ENCODE measurements around the gene GPR65.

GPR65 gene

DNA sequence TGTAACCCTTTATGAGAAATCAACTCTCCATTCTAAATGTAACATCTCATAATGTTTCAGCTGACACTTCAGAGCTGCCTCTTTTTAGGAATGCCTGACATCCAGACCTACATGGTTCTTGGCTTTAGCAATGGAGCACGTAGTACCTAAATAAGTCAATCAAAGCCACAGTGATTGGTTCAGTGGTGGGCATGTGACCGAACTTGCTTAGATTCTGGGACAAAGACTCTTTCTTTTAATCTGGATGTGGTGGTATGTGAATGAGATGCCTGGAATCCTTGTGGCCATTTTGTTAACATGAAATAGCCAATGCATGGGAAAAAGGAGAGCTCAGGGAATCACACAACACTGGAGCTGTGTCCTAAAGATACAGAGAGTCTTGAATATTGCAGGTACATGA lies 11.8 kb downstream of the GPR65 start:
- TF ChIP-seq, protein P1, sequence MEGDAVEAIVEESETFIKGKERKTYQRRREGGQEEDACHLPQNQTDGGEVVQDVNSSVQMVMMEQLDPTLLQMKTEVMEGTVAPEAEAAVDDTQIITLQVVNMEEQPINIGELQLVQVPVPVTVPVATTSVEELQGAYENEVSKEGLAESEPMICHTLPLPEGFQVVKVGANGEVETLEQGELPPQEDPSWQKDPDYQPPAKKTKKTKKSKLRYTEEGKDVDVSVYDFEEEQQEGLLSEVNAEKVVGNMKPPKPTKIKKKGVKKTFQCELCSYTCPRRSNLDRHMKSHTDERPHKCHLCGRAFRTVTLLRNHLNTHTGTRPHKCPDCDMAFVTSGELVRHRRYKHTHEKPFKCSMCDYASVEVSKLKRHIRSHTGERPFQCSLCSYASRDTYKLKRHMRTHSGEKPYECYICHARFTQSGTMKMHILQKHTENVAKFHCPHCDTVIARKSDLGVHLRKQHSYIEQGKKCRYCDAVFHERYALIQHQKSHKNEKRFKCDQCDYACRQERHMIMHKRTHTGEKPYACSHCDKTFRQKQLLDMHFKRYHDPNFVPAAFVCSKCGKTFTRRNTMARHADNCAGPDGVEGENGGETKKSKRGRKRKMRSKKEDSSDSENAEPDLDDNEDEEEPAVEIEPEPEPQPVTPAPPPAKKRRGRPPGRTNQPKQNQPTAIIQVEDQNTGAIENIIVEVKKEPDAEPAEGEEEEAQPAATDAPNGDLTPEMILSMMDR (IDR thresholded peaks at IDR 0.05), result no peak

DNA sequence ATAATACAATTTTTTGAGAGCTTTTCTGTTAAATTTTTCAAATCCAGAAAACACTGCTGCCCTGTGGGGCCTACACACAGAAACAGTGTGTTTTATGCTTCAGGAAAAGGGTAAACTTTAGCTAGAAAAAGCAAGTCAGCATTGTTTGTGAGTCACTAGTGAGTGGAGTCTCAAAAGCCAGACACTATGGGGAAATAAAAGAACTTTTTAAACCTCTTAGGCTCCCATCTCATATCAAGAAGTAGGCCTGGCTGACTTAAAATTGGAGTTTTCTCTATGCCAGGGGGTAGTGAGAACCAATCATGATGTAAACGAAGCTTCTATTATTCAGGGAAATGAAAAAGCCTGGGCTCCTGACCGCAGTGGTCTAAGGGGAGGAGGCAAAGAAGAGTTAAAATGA lies 12.6 kb downstream of the GPR65 start:
- TF ChIP-seq, protein P1 (IDR thresholded peaks at IDR 0.05), result no peak

DNA sequence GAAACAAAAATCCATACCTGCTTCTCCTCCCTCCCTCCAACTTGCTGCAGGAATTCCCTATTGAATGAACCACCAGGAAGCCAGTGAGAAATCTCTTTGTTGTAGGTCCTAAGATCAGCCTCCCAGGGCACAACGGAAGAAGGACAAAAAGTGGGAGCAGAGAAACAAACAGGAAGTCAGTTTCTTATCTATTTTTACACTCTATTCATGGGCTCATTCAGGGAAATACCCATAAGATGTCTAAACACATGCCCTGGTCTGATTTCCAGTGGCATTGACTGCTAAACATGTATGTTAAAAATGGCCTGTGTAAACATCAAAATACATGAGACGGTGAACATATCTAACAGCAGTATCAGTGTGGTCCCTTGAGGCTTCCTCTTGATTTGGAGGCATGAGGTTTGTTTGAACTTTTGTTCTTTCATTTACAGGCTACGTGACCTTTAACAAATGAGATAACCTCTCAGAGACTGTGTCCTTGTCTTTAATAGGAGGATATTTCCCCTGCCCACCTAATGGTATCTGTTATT lies 18.8 kb downstream of the GPR65 start:
- TF ChIP-seq, protein P1 (IDR thresholded peaks at IDR 0.05), result no peak

DNA sequence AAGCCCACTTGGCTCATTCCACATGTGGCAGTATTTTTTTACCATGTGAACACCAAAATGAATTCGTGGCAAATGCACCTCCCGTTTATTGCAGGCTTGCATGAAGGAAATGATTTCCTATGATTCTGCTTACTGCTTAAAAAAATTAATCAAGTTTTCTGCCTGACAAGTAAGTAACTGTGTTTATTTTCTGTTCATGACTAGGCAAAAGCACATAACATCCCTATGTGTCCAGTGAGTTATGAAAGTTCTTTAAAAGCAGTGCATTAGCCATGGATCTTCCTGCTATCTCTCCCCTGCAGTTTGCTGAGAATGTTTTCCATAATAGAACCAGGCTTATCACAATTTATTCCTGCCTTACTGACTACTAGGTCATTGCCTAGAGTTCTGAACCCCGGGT lies 20.4 kb downstream of the GPR65 start:
- TF ChIP-seq, protein P1 (IDR thresholded peaks at IDR 0.05), result no peak

DNA sequence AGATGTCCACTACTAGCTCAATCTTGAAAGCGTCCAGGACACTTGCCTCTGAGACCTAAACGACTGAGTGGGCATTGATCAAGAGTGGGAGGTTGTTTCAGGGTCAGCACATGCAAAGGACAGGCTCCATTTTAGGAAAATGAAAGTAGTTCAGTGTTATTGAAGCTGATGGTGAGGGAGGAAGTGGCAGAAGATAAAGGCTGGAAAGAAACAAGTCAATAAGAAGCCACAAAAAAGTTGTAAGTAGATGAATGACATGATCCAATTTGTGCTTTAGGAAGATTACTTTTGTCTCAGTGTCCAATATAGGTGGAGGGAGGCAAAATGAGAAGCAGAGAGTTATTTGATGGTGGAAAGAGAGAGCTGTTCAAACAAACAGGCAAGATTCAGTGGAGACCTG lies 22.0 kb downstream of the GPR65 start:
- TF ChIP-seq, protein P1 (IDR thresholded peaks at IDR 0.05), result no peak

DNA sequence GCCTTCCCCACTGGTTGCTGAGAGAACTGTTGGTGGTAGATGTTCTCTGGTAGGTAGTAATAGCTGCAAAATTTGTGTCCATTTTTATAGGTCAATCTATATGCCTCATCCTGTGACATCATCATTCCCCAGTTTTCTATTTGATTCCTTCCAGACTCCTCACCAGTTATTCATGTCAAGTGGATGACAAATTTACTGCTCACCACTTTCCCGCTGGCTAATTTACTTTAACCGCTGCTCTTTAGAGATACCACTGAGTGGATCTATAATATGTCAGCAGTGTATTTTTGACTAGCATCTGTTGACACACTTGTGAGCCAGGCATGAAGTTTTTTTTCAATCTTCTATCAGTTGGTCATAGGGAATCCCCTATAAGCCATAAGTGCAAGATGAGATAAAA lies 24.6 kb downstream of the GPR65 start:
- TF ChIP-seq, protein P1 (IDR thresholded peaks at IDR 0.05), result no peak

DNA sequence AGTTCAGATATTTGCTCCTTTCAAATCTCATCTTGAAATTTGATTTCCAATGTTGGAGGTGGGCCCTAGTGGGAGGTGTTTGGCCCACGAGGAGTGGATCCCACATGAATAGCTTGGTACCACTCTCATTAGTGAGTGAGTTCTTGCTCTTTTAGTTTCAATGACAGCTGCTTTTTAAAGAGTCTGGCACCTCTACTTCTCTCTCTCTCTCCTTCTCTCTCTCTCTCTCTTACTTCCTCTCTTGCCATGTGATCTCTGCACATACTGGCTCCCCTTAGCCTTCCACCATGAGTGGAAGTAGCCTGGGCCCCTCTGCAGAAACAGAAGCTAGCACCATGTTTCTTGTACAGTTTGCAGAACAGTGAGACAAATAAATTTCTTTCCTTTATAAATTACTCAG lies 25.1 kb downstream of the GPR65 start:
- TF ChIP-seq, protein P1 (IDR thresholded peaks at IDR 0.05), result no peak

DNA sequence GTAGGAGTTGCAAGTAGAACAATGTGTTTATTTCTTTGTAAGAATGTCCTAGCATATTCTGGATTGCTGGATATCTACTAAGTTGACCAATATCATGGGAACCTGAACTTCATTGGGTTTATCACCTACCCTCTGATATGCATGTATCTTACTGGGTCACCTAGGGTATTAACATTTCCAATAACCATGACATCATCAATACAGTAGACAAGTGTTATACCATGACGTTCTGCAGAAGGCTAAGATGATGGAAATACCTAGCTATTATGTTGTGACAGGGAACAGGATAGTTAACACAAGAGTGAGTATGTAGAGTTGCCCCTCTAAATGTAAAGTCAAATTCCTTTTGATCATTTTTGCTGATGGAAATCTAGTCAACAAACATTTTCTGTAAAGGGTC lies 26.0 kb downstream of the GPR65 start:
- TF ChIP-seq, protein P1 (IDR thresholded peaks at IDR 0.05), result no peak

All from LNCAP (cell line).